ENCODE measurements around the gene GPHB5.

The GPHB5 gene

GRCh38 chr14:63267171-63267570 is 51.6 kb downstream of the GPHB5 start:
- no peak for DNase-seq (ENCODE audit: low read depth)

GRCh38 chr14:63266106-63266505 is 52.6 kb downstream of the GPHB5 start:
- no peak for TF ChIP-seq CTCF (IDR thresholded peaks at IDR 0.05; ENCODE audit: control insufficient read depth, extremely low read depth, insufficient read depth)
- DNase-seq (ENCODE audit: low read depth) = no peak
- no peak overlapping the region for H3K4me3 ChIP-seq (ENCODE audit: low read depth, low read length)

More at GRCh38 chr14:63267171-63267570, 51.6 kb downstream of the GPHB5 start:
- no peak overlapping the region for H3K4me3 ChIP-seq (ENCODE audit: low read depth, low read length)
- no peak for TF ChIP-seq CTCF (IDR thresholded peaks at IDR 0.05; ENCODE audit: control insufficient read depth, extremely low read depth, insufficient read depth)

Measured in LNCaP clone FGC (cell line).